ENCODE data around the gene CCDC70.

DNA sequence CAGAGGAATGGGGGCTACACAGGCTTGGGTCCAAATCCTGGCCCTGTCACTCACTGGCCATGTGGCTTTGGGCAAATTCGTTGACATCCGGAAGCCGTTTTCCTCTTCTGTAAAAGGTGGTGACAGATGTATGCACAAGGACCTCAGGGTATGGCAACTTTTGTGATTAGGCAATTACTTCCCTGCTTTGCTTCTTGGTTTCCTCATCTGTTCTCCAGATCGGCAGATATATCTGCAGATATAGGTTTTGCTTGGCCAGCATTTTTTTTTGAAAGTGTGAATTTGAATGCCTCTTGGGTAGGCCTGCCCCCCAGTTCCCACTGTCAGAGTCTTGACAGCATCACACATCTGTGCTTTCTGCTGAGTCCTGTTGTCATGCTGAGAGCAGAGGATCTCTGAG, 34.5 kb upstream of the CCDC70 start:
- TF ChIP-seq, protein P1, sequence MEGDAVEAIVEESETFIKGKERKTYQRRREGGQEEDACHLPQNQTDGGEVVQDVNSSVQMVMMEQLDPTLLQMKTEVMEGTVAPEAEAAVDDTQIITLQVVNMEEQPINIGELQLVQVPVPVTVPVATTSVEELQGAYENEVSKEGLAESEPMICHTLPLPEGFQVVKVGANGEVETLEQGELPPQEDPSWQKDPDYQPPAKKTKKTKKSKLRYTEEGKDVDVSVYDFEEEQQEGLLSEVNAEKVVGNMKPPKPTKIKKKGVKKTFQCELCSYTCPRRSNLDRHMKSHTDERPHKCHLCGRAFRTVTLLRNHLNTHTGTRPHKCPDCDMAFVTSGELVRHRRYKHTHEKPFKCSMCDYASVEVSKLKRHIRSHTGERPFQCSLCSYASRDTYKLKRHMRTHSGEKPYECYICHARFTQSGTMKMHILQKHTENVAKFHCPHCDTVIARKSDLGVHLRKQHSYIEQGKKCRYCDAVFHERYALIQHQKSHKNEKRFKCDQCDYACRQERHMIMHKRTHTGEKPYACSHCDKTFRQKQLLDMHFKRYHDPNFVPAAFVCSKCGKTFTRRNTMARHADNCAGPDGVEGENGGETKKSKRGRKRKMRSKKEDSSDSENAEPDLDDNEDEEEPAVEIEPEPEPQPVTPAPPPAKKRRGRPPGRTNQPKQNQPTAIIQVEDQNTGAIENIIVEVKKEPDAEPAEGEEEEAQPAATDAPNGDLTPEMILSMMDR (IDR thresholded peaks at IDR 0.05), result no peak
- TF ChIP-seq POLR2A (IDR thresholded peaks at IDR 0.05), result no peak
